GM08714 (cell line): ENCODE data around the gene TMCO2.

Experiments used
- H3K4me3 ChIP-seq: fragments of 200-500 bp; sonication (Bioruptor generic); 2 replicates; pipeline ENCODE4 v1.5.1; 2014; ENCODE audit warnings: mild to moderate bottlenecking, low read length, inconsistent platforms
- ZNF274 ChIP-seq: IDR thresholded peaks from 2 replicates; pipeline ENCODE4 v1.6.1; 2012; ENCODE audit warnings: mild to moderate bottlenecking, low read depth, low read length

The TMCO2 gene

DNA sequence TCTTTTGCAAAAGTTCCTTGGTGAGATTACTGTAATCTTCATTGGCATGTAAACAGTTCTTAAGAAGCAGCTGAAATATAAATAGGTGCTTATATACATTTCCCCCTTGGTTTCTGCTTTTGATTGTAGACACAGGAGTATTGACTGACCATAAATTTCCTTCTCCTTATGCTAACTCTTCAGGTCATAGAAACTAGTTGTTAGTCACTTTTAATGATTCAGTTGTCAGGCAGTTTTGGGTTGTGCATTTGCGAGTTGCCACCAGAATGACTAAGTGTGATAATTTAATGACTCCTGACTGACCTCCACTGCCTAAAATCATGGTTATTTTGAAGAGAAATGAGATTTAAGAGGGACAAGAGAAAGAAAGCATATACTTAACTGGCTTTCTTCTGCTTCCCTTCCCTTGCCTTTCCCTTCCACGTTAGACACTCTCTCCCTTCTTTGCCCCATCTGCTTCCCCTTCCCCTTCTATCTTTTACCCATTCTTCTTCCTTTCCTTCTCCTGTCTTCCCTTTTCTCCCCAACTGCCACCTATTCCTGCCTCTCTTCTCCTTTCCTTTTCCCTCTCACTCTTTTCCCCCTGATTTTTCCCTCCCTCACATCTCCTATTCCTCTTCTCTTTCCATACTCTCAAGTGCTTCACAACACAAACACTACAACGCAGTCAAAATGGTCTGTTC lies 22.6 kb downstream of the TMCO2 start:
- no peak for TF ChIP-seq ZNF274

DNA sequence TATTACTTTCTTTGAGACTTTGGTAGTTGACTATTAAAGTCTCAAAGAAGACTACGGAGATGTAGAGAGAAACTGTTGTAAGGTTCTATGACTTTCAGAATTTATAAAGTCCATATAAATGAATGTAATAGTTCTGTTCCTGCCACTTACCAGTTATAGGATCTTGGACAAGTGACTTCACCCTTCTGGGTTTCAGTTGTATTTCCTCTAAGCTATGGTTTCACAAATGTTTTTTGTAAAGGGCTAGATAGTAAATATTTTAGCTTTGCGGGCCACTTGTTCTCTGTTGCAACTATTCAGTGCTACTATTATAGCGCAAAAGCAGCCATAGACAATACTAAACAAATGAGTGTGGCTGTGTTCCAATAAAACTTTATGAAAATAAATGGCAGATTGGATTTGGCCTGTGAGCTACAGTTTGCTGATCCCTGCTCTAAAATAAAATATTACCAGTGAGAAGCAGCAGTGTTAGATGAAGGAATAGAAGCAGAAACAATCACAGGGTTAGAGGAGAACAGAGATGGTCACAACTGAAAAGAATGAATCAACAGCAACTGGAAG lies 25.0 kb downstream of the TMCO2 start:
- no peak overlapping the region for H3K4me3 ChIP-seq
- TF ChIP-seq ZNF274, result no peak

More for the DNA sequence above, 22.6 kb downstream of the TMCO2 start:
- no peak overlapping the region for H3K4me3 ChIP-seq

DNA sequence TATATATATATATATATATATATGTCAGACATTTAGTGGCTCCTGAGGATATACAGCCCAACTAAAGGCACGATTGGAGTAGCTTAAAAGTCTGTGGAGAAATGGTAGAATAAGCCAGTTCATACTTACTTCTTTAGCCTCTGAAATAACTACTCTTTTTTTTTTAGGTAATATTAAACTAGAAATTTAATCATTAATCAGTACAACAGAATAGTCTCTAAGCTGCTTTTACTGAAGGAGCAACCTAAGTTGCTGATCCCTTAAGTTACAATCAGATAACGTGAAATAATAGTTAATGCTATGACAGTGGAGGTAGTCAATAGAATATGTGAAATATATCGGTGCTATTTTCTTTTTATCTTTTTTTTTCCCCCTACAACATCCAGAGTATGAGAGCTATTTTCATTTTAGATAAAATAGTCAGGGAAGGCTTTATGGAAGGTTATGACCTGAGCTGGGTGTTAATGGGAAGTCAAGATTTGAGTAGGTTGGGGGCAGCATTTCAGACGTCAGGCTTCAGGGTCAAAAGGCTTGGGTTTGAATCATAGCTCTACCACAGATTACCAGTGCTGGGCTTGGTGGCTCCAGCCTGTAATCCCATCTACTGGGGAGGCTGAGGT lies 25.9 kb downstream of the TMCO2 start:
- H3K4me3 ChIP-seq, result no peak overlapping the region
- TF ChIP-seq ZNF274, result no peak

DNA sequence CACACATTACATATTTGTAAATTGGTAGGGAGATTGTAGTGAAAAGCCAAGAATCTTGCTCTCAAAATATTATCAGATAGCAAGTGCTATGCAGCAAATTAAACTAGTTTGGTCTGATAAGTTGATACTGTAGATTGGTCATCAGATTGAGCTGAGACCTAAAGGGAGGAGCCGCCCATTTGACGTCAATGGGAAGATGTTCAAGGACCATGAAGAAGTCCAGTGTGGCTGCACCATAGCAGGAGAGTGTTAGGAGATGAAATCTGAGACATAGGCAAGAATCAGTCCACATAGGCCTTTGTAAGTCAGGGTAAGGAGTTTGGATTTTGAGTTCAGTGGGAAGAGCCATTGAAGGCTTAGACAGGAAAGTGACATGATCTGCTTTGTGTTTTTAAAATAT lies 26.6 kb downstream of the TMCO2 start:
- no peak overlapping the region for H3K4me3 ChIP-seq
- TF ChIP-seq ZNF274, result no peak

DNA sequence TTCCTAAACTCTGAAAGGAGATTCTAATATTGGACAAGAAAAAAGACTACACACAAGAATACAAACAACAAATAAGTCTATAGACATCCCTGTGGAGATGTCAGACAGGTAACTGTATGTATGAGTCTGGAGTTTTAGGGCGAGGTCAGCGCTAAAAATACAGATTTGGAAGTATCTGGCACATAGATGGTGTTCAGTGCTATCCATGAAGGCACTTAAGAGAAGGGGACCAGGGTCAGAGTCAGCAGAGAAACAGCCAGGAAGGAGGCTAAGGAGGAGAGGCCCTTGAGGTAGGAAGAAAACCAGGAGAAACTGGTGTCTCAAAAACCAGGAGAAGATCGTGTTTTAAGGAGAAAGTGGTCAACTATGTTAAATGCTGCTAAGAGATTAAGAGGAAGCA lies 28.4 kb downstream of the TMCO2 start:
- no peak for TF ChIP-seq ZNF274
- no peak overlapping the region for H3K4me3 ChIP-seq

DNA sequence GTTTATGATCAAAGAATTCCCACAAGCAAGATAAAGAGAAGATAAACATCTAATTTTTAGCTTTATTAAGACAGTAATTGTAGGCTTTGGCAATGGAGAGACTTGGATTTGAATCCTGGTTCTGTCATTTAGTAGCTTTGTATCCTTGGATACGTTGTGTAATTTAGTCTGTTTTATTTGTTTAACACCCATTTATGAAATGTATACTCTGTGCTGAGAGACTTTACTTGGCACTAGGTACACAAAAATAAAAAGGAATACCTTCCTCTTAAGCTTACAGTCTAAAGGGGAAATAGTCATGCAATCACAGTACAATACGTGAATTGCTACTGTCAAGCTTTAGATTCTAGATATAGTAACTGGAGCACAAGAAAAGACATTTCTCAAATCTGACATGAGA lies 34.1 kb downstream of the TMCO2 start:
- H3K4me3 ChIP-seq, result no peak overlapping the region
- TF ChIP-seq ZNF274, result no peak

DNA sequence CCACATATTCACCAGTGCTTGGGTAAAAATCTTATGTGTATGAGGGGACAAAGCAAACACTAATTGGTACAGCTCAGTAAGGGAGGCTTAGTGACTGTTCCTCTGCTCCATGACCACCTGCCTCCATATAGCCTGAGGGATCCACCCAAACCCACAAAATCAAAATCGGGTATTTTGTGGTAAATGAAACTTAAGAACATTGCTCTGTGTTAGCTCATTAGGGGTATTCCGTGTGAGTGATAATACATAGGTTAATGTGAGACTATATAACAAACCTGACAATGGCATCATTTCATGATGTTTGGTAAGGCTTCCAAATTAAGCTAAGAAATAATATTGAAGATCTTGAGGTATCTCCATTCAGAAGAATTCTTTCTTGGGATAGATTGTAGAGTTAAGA lies 43.6 kb downstream of the TMCO2 start:
- TF ChIP-seq ZNF274, result no peak
- no peak overlapping the region for H3K4me3 ChIP-seq

DNA sequence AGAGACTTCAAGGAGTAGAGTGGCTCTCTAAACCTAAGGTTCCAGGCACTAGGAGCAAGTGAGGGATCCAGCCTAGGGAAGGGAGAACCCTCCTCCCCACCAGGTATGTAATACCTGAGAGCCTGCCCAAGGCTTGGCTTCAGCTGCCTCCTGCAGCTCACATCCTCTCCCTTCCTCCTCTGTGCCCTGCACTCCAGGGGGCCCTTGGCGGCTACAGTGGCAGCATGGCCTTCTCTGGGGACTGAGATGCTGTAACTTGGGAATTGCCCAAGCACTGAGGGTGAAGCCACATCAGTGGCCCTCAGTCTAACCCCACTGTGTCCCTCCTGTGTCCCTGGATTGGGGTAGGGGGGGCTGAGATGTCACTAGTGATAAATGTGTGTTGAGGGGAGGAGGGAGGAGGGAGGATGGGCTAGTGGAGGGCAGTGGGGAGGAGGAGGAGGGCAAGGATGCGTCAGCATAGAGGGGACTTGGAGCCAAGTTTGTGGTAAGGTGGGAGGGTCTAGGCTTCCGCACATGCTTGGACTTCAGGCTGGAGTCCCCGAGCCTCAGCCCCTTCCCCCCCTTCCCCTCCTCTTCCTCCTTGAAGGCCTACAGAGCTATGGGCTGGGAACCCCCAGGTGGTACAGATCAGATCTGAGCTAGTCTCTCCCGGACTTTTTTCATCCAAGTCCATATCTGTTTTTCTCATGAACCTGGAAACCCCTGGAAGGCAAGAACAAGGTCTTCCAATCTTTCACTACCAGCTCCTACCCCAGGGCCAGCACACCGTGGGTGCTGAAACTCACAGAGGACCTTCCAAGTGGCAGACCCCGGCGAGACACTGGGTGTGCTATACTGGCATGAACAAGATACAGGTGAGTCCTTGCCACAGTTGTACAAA lies 51.9 kb downstream of the TMCO2 start:
- H3K4me3 ChIP-seq, result no peak overlapping the region
- TF ChIP-seq ZNF274, result no peak

DNA sequence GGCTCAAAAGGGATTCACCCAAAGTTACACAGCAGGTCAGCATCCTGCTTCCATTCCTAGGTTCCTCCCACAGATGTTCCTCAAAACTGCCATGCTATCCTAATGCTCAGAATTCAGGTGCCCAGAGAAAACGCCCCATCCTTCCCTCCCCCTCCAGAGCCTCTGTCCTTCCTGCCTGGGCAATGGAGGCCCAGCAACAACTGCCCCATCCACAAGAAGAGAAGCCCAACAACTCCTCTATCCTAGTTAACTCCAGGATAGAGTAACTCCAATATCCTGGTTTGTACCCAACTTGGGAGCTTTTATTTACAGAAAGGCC lies 52.5 kb downstream of the TMCO2 start:
- no peak for TF ChIP-seq ZNF274
- H3K4me3 ChIP-seq, result no peak overlapping the region

DNA sequence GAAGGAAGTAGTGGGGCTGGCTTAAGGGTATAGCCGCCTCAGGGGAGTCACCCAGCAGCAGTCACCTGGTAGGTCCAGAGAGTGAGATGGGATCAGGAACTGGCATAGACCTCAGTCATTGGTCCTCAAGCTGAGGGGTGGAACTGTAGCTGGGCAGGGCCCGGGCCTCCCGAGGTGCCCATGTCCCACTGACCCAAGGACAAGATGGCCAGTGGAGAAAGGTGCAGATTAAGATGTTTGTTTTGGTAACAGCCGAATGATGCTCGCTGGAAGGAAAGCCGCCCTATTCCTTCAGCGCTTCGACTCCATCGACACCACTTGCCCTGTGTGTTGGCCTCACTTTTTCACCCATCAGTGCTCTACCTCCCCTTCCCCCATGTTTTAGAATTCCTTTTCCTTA lies 52.9 kb downstream of the TMCO2 start:
- no peak overlapping the region for H3K4me3 ChIP-seq
- no peak for TF ChIP-seq ZNF274

DNA sequence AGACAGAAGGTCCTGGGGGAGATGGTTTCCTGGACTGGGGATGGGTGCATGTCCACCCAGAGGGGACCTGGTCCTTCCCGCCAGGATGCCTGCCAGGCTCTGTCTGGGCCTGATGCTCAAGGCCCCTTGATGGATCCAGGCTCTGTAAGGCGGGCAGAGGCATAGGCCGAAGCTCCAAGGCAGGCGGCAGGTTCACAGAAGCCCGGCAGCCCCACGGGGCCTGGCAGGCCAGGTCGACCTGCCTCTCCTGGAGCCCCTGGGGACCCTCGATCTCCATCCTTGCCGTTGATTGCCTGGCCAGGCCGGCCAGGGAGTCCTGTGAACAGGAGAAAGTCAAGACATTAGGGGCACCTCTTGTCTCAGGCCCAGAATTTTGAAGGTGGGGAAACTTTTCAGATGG lies 53.3 kb downstream of the TMCO2 start:
- TF ChIP-seq ZNF274, result no peak
- H3K4me3 ChIP-seq, result no peak overlapping the region
